NCI-H2196 treated with DMSO at 0.1 percent for 48 hours (cell line): ENCODE results near the gene DUSP11.
A peak's percentile ranks its signal among the peaks of the same experiment; 100 is the strongest.
"Not testable (repeated sequence)": the region's sequence is repeated elsewhere in the genome, so short reads cannot be mapped to it uniquely, and the experiment has no call there.

Source experiments
- DNase-seq: peaks from one replicate; lab custom pipeline; 2025; ENCODE audit not compliant: unreplicated experiment; lab: John Stamatoyannopoulos, UW

The DUSP11 gene

DNA sequence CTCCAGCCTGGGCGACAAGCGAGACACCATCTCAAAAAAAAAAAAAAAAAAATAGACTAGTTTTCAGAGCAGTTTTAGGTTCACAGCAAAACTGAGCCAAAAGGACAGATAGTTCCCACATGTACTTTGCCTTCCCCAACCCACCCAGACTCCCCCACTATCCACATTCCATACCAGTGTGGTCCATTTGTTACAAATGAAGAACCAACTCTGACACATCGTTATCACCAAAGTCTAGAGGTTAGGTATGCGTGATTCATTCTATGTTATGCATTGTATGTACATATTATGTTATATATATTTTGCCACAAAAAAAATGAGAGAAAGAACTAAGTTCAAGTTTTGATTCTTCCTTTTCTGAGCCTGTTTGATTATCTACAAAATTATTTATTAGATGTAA is 3.5 kb downstream of the DUSP11 start:
- DNase-seq, result no peak

DNA sequence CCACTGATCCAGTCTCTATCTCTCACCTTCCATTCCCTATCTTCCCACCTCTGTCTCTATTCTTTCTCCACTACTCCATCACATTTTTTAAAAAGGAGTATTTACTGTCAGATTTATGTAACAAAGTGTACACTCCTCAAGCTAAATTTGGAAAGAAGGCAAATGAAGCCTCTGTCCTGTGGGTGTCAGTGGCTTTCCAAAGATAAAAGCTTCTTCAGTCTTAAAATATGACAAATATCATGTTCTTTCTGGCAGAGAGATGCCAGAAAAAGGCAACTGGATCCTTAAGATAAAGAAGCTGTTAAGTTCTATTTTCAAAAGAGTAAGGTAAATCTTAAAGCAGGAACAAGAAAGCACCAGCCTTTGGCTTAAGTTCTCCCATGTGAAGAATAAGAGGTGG is 7.1 kb downstream of the DUSP11 start:
- no peak for DNase-seq

DNA sequence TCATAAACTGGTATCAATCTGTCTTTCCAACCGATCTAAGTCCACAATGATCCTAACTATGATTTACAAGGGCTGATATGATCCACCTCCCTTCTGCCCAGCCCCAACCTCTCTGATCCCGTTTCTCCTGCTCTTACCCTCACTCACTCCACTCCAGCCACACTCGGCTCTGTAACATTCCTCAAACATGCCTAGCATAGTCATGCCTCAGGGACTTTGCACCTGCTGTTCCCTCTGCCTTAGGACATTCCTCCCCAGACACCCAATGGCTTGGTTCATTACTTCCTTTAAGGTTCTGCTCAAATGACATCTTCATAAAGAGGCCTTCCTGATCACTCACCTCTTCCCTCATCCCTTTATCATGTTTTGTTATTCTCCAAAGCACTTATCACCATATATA is 9.2 kb downstream of the DUSP11 start:
- DNase-seq, result no peak

DNA sequence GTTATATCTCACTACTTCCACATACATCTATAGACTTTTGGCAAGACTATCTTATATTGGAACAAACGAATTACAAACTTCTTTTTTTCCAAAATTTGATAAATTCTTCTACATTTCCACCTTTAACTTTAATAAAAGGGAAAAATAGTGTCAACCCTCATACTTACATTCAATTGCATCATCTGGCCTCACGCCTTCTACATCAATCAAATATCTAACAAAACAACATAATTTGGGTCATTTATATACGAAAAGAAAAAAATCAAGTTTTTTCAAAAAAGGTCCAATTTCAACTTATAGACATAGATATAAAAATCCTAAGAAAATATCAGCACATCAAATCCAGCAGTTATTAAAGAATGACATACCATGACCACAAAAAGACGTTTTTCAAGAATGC is 12.9 kb downstream of the DUSP11 start:
- no peak for DNase-seq

DNA sequence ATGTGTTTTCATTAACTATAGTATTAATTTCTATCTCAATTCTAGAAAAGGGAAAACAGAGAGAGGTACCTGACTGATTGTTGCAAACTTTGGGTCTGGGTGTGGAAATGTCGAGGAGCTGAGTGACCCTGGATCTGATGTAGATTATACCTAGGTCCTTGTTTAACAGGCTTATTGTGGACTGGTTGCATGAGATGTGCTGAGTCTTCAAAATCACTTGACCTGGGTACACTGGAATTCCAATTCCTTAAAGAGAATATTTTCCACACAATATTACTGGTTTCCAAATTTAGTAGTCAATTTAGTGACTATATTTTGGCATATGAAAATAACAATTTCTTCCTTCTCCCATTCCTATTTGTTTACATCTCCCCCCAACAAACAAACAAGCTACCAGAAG is 13.6 kb downstream of the DUSP11 start:
- DNase-seq, result no peak

DNA sequence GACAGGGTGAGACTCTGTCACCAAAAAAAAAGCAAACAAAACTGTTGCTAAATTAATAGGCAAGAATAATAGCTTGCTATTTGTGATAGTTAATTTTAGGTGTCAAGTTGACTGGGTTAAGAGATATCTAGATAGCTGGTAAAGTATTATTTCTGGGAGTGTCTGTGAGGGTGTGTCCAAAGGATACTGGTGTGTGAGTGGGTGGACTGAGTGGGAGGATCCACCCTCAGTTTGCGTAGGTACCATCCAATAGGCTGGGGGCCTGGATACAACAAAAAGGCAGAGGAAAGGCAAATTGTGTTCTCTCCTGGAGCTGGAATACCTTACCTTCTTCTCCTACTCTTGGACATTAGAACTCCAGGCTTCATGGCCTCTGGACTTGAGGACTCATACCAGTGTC is 15.0 kb downstream of the DUSP11 start:
- no peak for DNase-seq

DNA sequence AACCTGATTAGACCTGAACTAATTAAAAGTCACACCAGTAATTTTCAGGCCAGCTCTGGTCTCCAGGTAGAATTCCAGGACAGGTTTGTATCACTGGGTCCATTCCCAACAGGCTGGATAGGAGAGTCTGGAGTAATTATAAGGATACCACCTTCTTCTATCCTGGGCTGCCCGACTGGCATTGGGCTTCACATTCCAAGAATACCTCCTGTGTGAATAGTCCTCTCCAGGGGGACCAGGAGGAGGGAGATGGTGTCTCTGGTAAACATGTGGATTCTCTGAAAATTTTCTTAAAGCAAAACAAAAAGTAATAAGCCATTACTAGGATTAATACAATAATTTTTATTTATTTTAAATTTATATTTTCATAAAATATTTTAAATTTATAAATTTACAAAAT is 17.3 kb downstream of the DUSP11 start:
- no peak for DNase-seq

DNA sequence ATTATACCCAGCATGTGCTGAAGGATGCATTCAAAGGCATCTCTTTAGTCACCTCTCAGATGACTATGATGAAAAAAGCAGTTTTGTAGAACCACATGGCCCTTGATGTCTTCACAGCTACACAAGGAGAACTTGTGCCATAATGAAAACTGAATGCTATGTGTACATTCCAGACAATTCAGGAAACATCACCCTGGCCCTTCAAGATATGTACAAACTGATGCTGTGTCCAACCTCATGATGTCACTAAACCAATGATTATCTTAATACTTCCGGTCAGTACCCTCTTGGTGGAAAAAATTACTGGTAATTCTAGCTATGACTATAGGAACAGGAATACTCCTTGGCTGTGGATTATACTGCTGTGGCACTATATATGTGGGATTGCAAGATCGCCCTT is 20.0 kb downstream of the DUSP11 start:
- no peak for DNase-seq

DNA sequence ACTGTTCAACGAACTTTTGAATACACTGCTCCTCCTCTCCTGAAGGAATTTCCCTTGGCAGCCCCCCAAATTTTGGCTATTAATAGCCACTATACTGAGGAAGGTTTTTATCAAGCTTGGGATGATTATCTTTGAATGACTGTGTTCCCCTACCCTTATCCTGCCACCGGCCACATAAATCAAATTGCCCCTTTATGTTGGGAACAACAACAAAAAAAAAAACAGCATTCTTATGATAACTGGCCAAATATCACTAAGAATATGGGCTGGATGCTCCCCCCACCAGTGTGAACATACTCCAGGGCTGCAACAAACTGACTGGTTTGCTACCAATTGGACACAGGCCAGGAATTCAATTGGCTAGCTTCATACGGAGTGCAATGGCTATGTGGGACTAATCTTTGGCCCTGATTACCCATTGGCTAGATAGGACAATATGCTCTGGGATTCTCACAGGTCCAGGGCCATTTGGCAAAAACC is 20.6 kb downstream of the DUSP11 start:
- no peak for DNase-seq

DNA sequence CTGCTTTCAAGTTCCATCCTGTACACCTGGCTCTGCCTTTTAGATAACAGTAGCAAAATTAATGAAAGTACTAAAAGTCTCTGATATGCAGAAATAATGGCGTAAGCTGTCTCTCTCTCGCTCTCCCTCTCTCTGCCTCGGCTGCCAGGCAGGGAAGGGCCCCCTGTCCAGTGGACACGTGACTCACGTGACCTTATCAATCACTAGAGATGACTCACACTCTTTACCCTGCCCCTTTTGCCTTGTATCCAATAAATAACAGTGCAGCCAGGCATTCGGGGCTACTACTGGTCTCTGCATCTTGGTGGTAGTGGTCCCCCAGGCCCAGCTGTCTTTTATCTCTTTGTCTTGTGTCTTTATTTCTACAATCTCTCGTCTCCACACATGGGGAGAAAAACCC is 25.6 kb downstream of the DUSP11 start:
- DNase-seq, result not testable (repeated sequence)

DNA sequence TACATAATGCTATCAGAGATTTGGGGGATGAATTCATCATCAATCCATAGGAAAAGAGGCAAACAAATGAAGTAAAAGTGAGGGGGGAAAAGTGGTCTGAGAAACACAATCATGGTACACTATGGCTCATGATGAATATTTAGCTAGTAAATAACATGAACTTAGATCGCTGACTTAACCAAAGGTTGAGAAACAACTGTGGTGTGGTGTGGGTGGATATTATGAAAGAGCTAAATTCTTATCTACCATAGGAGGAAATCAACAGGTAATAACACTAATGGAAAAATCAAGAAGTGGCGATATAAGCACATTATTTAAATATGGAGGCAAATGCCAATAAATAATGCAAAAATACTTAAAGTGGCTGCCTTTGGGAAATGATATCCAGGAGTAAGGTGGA is 30.6 kb downstream of the DUSP11 start:
- no peak for DNase-seq

DNA sequence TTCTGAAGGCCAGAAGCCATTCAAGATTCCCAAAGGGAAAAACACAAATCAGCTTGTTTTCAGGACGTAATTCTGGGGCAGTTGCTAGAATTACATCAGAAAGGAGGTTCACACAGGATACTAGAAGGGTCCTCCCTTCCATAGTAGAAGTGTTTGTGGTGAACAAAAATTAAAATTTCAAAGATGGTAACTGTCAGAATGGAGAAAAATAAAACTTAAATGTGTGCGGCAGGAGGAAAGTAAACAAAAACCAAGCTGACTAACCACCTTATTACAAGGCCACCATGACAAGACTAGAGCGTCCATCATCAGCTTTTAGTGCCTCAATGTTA is 33.1 kb downstream of the DUSP11 start:
- DNase-seq, result no peak

DNA sequence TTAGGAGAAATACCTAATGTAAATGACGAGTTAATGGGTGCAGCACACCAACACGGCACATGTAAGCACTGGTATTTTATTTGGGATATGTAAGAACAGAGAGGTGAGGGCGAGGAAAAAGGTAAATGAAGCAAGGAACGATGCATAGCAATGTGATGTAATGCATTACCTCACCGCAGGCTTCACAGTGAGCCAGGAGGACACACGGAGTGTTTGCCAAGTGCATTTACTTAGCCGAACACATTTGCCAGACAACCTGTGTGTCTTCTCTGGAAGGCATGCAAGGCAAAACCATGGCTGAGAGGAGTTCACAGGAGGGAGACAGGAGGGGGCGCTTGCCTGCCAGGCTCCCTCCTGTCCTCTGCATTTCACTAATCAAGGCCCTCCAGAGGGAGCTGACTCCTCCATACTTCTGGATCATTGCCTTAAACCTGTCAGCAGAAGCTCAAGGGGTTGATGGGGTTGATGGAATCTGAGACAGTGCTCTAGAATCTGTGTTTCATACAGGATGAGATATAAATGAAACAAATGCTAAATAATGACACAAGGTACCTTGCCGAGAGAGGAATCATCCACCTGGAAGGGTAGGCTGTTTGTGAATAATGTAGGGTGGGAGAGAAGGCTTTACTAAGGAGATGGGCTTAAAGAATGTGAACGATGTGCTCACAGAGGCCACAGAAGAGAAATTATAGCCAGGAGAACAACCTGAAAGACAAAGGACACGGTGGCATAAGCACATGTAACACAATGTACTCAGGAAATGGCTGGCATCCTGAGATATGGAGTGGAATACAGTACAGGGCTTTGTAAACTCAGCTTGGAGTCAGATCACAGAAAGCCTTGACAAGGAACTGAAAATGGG is 33.7 kb downstream of the DUSP11 start:
- DNase-seq, result no peak

DNA sequence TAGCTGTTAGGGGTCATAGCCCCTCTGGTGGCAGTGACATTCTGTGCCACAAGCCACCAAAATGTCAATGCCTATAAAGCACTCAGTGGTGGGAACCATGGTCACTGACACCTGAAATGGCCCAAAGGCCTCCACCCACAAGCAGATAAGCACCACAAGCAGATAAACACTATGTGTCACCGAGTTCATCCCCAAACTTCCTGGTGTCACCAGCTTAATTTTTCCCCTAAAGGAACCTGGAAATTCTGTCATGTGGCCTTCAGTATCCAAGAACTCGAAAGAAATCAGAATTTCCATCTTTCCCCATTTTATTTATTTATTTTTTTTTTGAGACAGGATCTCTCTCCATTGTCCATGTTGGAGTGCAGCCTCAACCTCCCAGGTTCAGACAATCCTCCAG is 39.1 kb downstream of the DUSP11 start:
- DNase-seq, result no peak

DNA sequence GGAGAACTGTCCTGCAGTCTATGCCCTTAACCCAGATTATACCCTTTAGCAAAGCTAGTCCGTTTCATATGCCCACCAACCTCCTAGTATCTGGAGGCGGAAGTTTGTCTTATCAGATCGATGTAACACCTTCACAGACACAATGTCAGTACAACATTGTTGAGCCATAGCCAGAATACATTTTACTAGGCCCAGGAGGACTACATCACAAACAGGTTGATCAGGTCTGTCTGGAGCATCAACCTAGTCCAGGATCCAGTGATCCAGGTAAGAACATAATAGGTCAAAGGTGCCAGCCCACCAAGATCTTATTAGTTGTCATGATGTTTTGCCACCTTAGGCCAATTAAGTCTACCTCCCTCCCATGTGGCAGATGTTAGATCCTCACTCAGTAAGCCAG is 40.8 kb downstream of the DUSP11 start:
- no peak for DNase-seq

DNA sequence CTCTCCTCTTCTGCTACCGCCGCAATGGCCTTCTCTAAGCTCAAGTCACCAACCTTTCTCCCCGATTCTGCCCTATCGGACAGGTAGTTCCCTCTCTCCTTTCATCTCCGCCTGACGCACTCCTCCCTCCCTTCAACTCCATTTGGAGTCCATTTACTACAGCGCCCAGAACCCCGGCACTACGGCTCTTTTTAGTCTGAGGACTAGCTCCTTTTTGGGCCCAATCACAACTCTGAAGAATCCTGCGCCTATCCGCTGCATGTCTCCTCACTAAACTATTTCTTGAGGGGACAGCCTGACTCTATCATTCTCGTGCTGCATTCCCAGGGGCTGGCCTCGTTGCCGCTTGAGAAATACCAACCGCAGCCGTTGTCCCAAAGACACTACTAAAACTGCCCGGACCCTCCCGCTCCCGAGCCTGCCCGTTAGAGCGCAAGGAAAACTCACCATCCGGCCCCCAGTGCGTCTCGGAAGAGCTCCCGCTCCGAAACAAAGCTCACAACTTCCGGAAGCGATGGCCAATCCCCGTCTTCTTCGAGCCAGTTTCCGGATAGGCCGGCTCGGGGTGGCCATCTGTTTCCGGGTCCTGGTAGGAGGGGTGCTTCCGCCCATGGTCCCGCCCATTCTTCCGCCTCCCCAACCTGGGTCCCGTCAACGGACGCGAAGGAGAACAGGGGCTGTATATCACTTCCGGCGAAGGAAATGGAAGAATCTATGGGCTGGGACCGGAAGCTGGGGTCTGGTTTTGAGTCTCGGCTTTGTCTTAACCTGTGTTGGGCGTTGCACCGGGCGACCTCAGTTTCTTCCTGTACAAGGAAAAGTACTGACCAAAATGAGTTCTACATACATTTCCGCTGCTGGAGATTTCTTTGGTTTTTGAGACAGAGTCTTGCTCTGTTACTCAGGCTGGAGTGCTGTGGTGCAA is 42.8 kb downstream of the DUSP11 start, which contains the start of gene TPRKB:
TPRKB (minus strand) TSS at position 491 of the 925 bp plus-strand sequence. CDS start 2,776 bp downstream, outside the sequence.
- peak; percentile 69 for DNase-seq

DNA sequence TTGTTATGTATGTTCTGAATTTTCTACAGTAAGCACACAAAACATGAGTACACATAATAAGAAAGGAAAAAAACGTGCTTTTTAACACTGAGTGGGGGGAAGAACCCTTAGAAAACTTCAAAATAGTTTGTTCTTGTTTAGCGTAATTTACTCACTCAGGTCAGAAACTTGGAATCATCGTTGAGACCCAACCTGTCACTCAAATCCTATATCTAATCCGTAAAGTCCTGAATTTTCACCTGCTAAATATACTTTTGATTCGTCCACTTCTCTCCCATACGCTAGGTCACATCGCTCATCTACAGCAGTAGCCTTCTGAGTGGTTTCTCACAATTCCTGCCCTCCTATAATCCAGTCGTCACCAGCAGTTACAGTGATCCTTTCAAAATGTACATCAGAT is 43.5 kb downstream of the DUSP11 start:
- no peak for DNase-seq

DNA sequence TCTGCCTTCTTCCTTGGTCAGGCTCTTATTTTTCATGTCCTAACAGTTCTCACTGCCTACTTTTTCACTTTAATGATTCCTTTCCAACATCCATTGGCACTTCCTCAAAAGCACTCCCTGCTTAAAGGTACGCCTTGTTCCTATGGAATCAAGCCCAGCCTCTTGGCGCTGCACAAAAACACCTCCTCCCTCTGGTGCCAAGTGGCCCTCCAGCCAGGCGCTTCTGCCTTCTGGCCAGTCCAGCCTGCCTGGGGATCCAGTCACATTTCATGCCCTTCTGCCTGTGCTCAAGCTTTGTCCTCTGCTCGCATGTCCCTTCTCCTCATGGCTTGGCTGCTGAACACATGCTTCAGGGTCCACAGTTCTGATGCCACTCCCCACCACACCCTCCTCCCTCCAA is 49.1 kb downstream of the DUSP11 start:
- DNase-seq, result no peak

DNA sequence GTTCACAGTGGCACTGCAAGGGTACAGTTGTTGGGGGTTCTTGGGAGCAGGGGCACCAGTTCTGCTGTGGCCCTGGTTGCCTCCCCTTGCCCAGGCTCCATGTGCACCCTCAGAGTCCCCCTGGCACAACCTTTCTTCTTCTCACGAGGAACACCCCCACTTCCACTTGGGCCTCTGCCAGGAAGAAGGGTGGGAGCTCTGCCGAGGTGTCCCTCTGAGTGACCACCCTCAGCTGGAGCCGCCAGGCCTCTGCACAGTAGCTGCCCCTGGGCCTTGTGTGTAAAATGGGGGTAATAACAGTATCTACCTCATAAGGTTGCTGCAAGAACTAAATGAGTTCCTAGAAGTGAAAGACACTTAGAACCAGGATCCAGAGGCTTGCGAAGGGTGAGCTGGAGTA is 51.2 kb downstream of the DUSP11 start:
- DNase-seq, result no peak

DNA sequence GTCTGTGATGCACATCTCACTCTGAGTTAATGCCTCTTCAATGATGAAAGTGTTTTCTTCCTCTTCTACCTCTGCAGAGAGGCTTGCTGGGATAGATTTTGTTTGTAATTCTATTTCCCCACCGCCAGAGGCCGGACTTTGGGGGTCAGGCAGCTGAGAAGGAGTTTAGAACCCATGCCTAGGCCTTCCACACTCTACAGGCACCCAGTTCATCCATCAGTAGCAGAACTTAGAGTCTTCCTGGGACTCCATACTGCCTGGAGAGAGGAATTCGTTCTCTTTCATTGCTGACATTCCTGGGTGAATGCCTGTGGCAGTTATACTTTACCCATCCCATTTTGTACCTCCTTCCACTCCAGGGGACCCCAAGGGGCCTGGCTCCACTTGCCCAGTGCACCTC is 51.9 kb downstream of the DUSP11 start:
- DNase-seq, result no peak

DNA sequence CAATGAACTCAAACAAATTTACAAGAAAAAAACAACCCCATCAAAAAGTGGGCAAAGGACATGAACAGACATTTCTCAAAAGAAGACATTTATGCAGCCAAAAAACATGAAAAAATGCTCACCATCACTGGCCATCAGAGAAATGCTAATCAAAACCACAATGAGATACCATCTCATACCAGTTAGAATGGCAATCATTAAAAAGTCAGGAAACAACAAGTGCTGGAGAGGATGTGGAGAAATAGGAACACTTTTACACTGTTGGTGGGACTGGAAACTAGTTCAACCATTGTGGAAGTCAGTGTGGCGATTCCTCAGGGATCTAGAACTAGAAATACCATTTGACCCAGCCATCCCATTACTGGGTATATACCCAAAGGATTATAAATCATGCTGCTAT is 53.2 kb downstream of the DUSP11 start:
- not testable (repeated sequence) for DNase-seq
